ENCODE data around the gene FCRLA.

FCRLA gene

DNA sequence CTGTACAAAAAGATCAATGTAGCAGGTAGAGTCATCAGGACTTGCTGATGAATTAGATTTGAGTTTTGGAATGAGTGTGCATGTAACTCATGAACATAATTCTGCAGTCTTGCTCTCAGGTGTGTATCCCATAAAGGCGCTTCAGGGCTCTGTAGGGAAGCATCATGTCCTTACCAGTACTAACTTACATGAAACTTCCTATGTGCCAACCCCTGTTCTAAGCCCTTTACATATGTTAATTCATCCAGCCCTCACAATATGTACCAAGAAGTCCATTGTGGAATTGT, 12.2 kb downstream of the FCRLA start:
- Histone ChIP-seq H3K27me3 (replicated peaks; ENCODE audit: insufficient read depth, low read length) (no peaks in the 10 kb centered on the region), H3K79me2 (ENCODE audit: low read length) (no peaks in the 10 kb centered on the region), H2AFZ (ENCODE audit: low read length) (no peak overlapping the region), H4K20me1 (ENCODE audit: insufficient read depth, low read length) (no peaks in the 10 kb centered on the region), H3K27ac (ENCODE audit: low read length) (peak overlapping the region; percentile 5; the same call in 1 of the 2 replicates), H3K4me3 (ENCODE audit: low read length) (no peak overlapping the region), H3F3A (ENCODE audit: insufficient read depth, low read length) (peaks cover 10% of the 10 kb centered on the region; the same call in 1 of the 2 replicates), H3K9me3 (replicated peaks; ENCODE audit: insufficient read depth, low read length) (no peaks in the 10 kb centered on the region), H3K9me2 (replicated peaks; ENCODE audit: insufficient read depth, low read length) (no peaks in the 10 kb centered on the region), H3K9ac (ENCODE audit: low read length) (no peak overlapping the region), H3K4me2 (ENCODE audit: low read depth, low read length) (peak overlapping the region; percentile 35), H3K36me3 (replicated peaks; ENCODE audit: insufficient read depth, low read length) (no peaks in the 10 kb centered on the region), H3K4me1 (ENCODE audit: low read length) (peaks cover 10% of the 10 kb centered on the region)
- DNase-seq, result no peak
- TF ChIP-seq EZH2 (optimal IDR thresholded peaks at IDR 0.05; ENCODE audit: low read depth, low read length) (no peak), CTCF (IDR thresholded peaks at IDR 0.05; ENCODE audit: low read length) (no peak), EZH2phosphoT487 (IDR thresholded peaks at IDR 0.05; ENCODE audit: low read length) (no peak)

DNA sequence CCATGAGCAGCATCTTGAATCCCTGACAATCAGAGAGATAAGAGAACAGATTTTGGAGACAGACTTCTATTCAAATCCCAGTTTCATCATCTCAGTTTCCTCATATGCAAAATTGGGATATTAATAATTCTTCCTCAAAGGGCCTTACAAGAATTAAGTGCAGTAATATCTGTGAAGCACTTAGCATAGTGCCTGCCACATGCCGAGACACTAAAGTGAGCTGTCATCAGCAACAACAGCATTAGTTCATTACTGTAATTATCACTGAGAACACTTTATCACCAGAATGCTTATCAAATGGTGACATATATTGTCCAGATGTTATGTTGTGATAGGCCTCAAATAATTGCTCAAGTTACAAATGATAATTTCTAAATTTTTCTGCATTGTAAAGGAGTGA, 13.4 kb downstream of the FCRLA start:
- no peak for TF ChIP-seq EZH2phosphoT487 (IDR thresholded peaks at IDR 0.05; ENCODE audit: low read length)
- TF ChIP-seq CTCF (IDR thresholded peaks at IDR 0.05; ENCODE audit: low read length), result no peak
- Histone ChIP-seq H3K4me2 (ENCODE audit: low read depth, low read length) (no peak overlapping the region), H3K4me3 (ENCODE audit: low read length) (no peak overlapping the region), H3K79me2 (ENCODE audit: low read length) (no peaks in the 10 kb centered on the region), H3K9me2 (replicated peaks; ENCODE audit: insufficient read depth, low read length) (no peaks in the 10 kb centered on the region), H3K27ac (ENCODE audit: low read length) (no peak overlapping the region), H4K20me1 (ENCODE audit: insufficient read depth, low read length) (no peaks in the 10 kb centered on the region), H3K9ac (ENCODE audit: low read length) (no peak overlapping the region), H3F3A (ENCODE audit: insufficient read depth, low read length) (peaks cover 10% of the 10 kb centered on the region; the same call in 1 of the 2 replicates), H3K27me3 (replicated peaks; ENCODE audit: insufficient read depth, low read length) (no peaks in the 10 kb centered on the region), H3K36me3 (replicated peaks; ENCODE audit: insufficient read depth, low read length) (no peaks in the 10 kb centered on the region), H2AFZ (ENCODE audit: low read length) (no peak overlapping the region), H3K4me1 (ENCODE audit: low read length) (peaks cover 10% of the 10 kb centered on the region), H3K9me3 (replicated peaks; ENCODE audit: insufficient read depth, low read length) (no peaks in the 10 kb centered on the region)
- no peak for DNase-seq

DNA sequence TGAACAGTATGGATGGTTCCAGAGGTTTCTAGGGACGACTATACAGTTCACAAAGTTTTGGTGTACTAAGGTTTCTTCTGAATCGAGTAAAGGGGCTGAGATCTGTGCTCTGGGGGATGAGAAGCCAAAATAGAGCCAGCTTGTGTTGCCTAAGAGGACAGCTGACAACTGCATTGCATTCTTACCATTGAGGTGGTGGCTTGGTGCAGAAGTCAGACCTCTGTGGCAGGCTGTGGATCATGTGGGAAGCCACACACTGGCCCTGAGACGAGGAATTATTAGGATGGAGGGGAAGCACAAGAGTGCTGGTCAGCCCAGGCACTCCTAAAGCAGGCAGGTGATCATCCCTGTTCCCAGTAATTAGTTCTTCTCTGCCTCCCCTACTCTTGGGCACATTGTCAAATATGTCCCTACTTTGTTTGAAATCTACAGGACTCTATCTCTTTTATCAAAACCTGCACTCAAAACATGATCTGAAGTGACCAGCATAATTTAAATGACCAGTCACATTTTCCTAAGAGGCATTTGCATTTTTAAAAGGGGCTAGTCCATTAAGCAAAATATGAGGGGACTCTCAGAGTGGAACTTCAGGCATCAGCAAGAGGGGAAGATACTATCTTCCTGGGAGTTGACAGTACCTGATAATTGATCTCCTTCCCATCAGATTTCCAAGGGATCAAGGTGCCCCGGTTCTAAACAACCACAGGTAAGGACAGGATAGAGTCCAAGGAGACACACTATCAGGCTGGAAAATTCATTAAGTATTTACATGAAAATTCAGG, 14.1 kb downstream of the FCRLA start, which contains the start of gene FCRLB:
FCRLB (plus strand) TSS at position 589 of the 782 bp plus-strand sequence. CDS start 1,129 bp downstream, outside the sequence.
- Histone ChIP-seq H4K20me1 (ENCODE audit: insufficient read depth, low read length) (no peaks in the 10 kb centered on the region), H3K27ac (ENCODE audit: low read length) (no peak within 1 kb of the TSS), H3F3A (ENCODE audit: insufficient read depth, low read length) (peaks cover 13% of the 10 kb centered on the region; the same call in 1 of the 2 replicates), H2AFZ (ENCODE audit: low read length) (no peak within 1 kb of the TSS), H3K79me2 (ENCODE audit: low read length) (no peaks in the 10 kb centered on the region), H3K4me3 (ENCODE audit: low read length) (no peak within 1 kb of the TSS), H3K4me2 (ENCODE audit: low read depth, low read length) (no peak within 1 kb of the TSS), H3K9ac (ENCODE audit: low read length) (no peak within 1 kb of the TSS), H3K27me3 (replicated peaks; ENCODE audit: insufficient read depth, low read length) (peaks cover 5% of the 10 kb centered on the region; the same call in 1 of the 2 replicates), H3K9me3 (replicated peaks; ENCODE audit: insufficient read depth, low read length) (no peaks in the 10 kb centered on the region), H3K4me1 (ENCODE audit: low read length) (peaks cover 14% of the 10 kb centered on the region), H3K9me2 (replicated peaks; ENCODE audit: insufficient read depth, low read length) (no peaks in the 10 kb centered on the region), H3K36me3 (replicated peaks; ENCODE audit: insufficient read depth, low read length) (no peaks in the 10 kb centered on the region)
- TF ChIP-seq CTCF (IDR thresholded peaks at IDR 0.05; ENCODE audit: low read length) (no peak), EZH2phosphoT487 (IDR thresholded peaks at IDR 0.05; ENCODE audit: low read length) (no peak), EZH2 (optimal IDR thresholded peaks at IDR 0.05; ENCODE audit: low read depth, low read length) (no peak)
- no peak for DNase-seq
